Mesenchymal stem cell (in vitro differentiated cells and primary cell): ENCODE data around the gene TJP3.

ENCODE experiments used
- DNase-seq: peaks from one replicate; pipeline ENCODE4 v3.0.0-alpha.2; 2013
- H2AFZ ChIP-seq: one replicate; pipeline ENCODE4 v1.6.1; 2013; ENCODE audit warnings: low read depth, mild to moderate bottlenecking, control low read depth, inconsistent platforms, low read length, moderate library complexity
- H2AK5ac ChIP-seq: 2 replicates; pipeline ENCODE4 v1.6.1; 2013; ENCODE audit warnings: low read length, moderate library complexity, mild to moderate bottlenecking, inconsistent platforms; ENCODE audit not compliant: severe bottlenecking
- H2BK120ac ChIP-seq: one replicate; pipeline ENCODE4 v1.6.1; 2013; ENCODE audit warnings: low read depth, mild to moderate bottlenecking, inconsistent platforms, low read length, moderate library complexity
- H2BK12ac ChIP-seq, 2 experiments: one replicate each; pipeline ENCODE4 v1.6.1; 2013; ENCODE audit warnings: inconsistent platforms in 2 of 2, low read length in 2 of 2, mild to moderate bottlenecking in 2 of 2, moderate library complexity in 2 of 2, control low read depth in 1 of 2
- H2BK15ac ChIP-seq: one replicate; pipeline ENCODE4 v1.6.1; 2013; ENCODE audit warnings: mild to moderate bottlenecking, low read depth, inconsistent platforms; ENCODE audit not compliant: poor library complexity, severe bottlenecking
- H2BK5ac ChIP-seq: 2 replicates; pipeline ENCODE4 v1.6.1; 2013; ENCODE audit warnings: low read depth, mild to moderate bottlenecking, low read length, control low read depth, inconsistent platforms; ENCODE audit not compliant: poor library complexity, severe bottlenecking
- H3K14ac ChIP-seq, 2 experiments: one replicate each; pipeline ENCODE4 v1.6.1; 2013; ENCODE audit warnings: inconsistent platforms in 2 of 2, low read length in 2 of 2, control low read depth in 1 of 2, mild to moderate bottlenecking in 1 of 2, moderate library complexity in 1 of 2
- H3K18ac ChIP-seq, 2 experiments: one replicate each; pipeline ENCODE4 v1.6.1; 2013; ENCODE audit warnings: inconsistent platforms in 2 of 2, low read length in 2 of 2, control low read depth in 1 of 2, low read depth in 1 of 2, mild to moderate bottlenecking in 1 of 2
- H3K23ac ChIP-seq, 2 experiments: one replicate each; pipeline ENCODE4 v1.6.1; 2013; ENCODE audit warnings: inconsistent platforms in 2 of 2, low read length in 2 of 2, mild to moderate bottlenecking in 2 of 2, moderate library complexity in 2 of 2, control low read depth in 1 of 2
- H3K27ac ChIP-seq: 2 replicates; pipeline ENCODE4 v1.5.1; 2013; ENCODE audit warnings: mild to moderate bottlenecking, moderate library complexity, low read length, control low read depth, inconsistent platforms; ENCODE audit not compliant: poor library complexity, severe bottlenecking
- H3K27me3 ChIP-seq, 2 experiments: 2 replicates each; pipeline versions ENCODE4 v1.6.1 to v1.7.0; 2013; ENCODE audit warnings: low read length in 2 of 2, mild to moderate bottlenecking in 2 of 2, moderate library complexity in 2 of 2, control low read depth in 1 of 2, inconsistent platforms in 1 of 2; ENCODE audit not compliant: control insufficient read depth in 1 of 2, insufficient read depth in 1 of 2
- H3K36me3 ChIP-seq, 2 experiments: 2 replicates each; pipeline versions ENCODE4 v1.6.1 to v1.7.0; 2013; ENCODE audit warnings: low read length in 2 of 2, control low read depth in 1 of 2, inconsistent platforms in 1 of 2, low read depth in 1 of 2, mild to moderate bottlenecking in 1 of 2; ENCODE audit not compliant: insufficient read depth in 2 of 2, control insufficient read depth in 1 of 2
- H3K4ac ChIP-seq, 2 experiments: one replicate each; pipeline ENCODE4 v1.6.1; 2013; ENCODE audit warnings: inconsistent platforms in 2 of 2, low read length in 2 of 2, mild to moderate bottlenecking in 2 of 2, moderate library complexity in 2 of 2, control low read depth in 1 of 2, low read depth in 1 of 2
- H3K4me1 ChIP-seq: 2 replicates; pipeline ENCODE4 v1.6.1; 2013; ENCODE audit warnings: low read depth, low read length, control low read depth; ENCODE audit not compliant: control insufficient read depth, insufficient read depth
- H3K4me2 ChIP-seq: 2 replicates; pipeline ENCODE4 v1.6.1; 2013; ENCODE audit warnings: low read length, mild to moderate bottlenecking, inconsistent platforms; ENCODE audit not compliant: poor library complexity, severe bottlenecking
- H3K4me3 ChIP-seq, 2 experiments: 2 replicates each; pipeline versions ENCODE4 v1.5.1 to v1.7.0; 2013; ENCODE audit warnings: low read length in 2 of 2, mild to moderate bottlenecking in 2 of 2, control low read depth in 1 of 2, low read depth in 1 of 2; ENCODE audit not compliant: insufficient read depth in 1 of 2
- H3K79me1 ChIP-seq: replicated peaks from 2 replicates; pipeline ENCODE4 v1.6.1; 2013; ENCODE audit warnings: mild to moderate bottlenecking, control low read depth, low read length, inconsistent platforms; ENCODE audit not compliant: poor library complexity, severe bottlenecking
- H3K9ac ChIP-seq: 2 replicates; pipeline ENCODE4 v1.7.0; 2013; ENCODE audit warnings: mild to moderate bottlenecking, low read length, moderate library complexity
- H3K9me3 ChIP-seq: 2 replicates; pipeline ENCODE4 v1.7.0; 2013; ENCODE audit warnings: mild to moderate bottlenecking, low read length; ENCODE audit not compliant: control insufficient read depth
- H4K8ac ChIP-seq: one replicate; pipeline ENCODE4 v1.6.1; 2013; ENCODE audit warnings: inconsistent platforms, mild to moderate bottlenecking, low read length, moderate library complexity
- H4K91ac ChIP-seq: one replicate; pipeline ENCODE4 v1.6.1; 2013; ENCODE audit warnings: mild to moderate bottlenecking, low read length, inconsistent platforms
- WGBS: methylation state at CpG from one replicate; pipeline ENCODE4 v1.1.7; 2013; ENCODE audit warnings: mixed read lengths; 5-methylcytosine and 5-hydroxymethylcytosine counted together

The TJP3 gene

GRCh38 chr19:3699741-3700241 lies 8.4 kb upstream of the TJP3 start:
- no peak overlapping the region for H2AFZ ChIP-seq
- under 1% methylated on average over 19 of the region's 43 CpGs for WGBS

GRCh38 chr19:3700242-3701032 lies 7.7 kb upstream of the TJP3 start, which contains the start of gene PIP5K1C:
Gene PIP5K1C (minus strand): TSS chr19:3700468. CDS start chr19:3700390, 78 bp downstream.
- peak within 1 kb of the TSS; percentile 86 for H2BK15ac ChIP-seq
- peak within 1 kb of the TSS in 1 of 2 experiments; percentile 63 for H3K23ac ChIP-seq
- peak within 1 kb of the TSS; percentile 96 to 98 for H3K4me3 ChIP-seq
- H3K14ac ChIP-seq: peak within 1 kb of the TSS; percentile 49 to 100
- H2BK120ac ChIP-seq: peak within 1 kb of the TSS; percentile 81
- H3K36me3 ChIP-seq: peaks cover 0 to 26% of the 10 kb centered on the region in 2 experiments
- H3K9ac ChIP-seq: peak within 1 kb of the TSS; percentile 92
- H3K4me1 ChIP-seq: peaks cover 32% of the 10 kb centered on the region
- H3K27me3 ChIP-seq: no peaks in the 10 kb centered on the region
- peak within 1 kb of the TSS in 1 of 2 experiments; percentile 85 for H2BK12ac ChIP-seq
- peak within 1 kb of the TSS; percentile 80 to 98 for H3K18ac ChIP-seq
- H2BK5ac ChIP-seq: peak within 1 kb of the TSS; percentile 63
- peak within 1 kb of the TSS; percentile 66 for H4K8ac ChIP-seq
- peak within 1 kb of the TSS; percentile 25 for H4K91ac ChIP-seq
- H3K27ac ChIP-seq: peak within 1 kb of the TSS; percentile 69
- WGBS: 6% methylated on average over 81 of the region's 82 CpGs
- no peaks in the 10 kb centered on the region for H3K79me1 ChIP-seq
- H3K9me3 ChIP-seq: no peaks in the 10 kb centered on the region
- H2AK5ac ChIP-seq: no peak within 1 kb of the TSS
- H3K4me2 ChIP-seq: peak within 1 kb of the TSS; percentile 99
- peak within 1 kb of the TSS; percentile 82 to 97 for H3K4ac ChIP-seq
- DNase-seq: peak; percentile 79
- H2AFZ ChIP-seq: no peak within 1 kb of the TSS

More at GRCh38 chr19:3699741-3700241, 8.4 kb upstream of the TJP3 start:
- peaks cover 0 to 33% of the 10 kb centered on the region in 2 experiments for H3K36me3 ChIP-seq
- H4K91ac ChIP-seq: peak overlapping the region; percentile 14
- H3K18ac ChIP-seq: peak overlapping the region; percentile 80 to 98
- DNase-seq: no peak
- peaks cover 35% of the 10 kb centered on the region for H3K4me1 ChIP-seq
- peak overlapping the region in 1 of 2 experiments; percentile 85 for H2BK12ac ChIP-seq
- H3K23ac ChIP-seq: peak overlapping the region in 1 of 2 experiments; percentile 63
- H3K27me3 ChIP-seq: no peaks in the 10 kb centered on the region
- H3K4me3 ChIP-seq: peak overlapping the region; percentile 96 to 98
- peak overlapping the region; percentile 63 for H2BK5ac ChIP-seq
- H3K4ac ChIP-seq: peak overlapping the region; percentile 82 to 97
- H2BK15ac ChIP-seq: peak overlapping the region; percentile 86
- H3K79me1 ChIP-seq: no peaks in the 10 kb centered on the region
- peak overlapping the region; percentile 99 for H3K4me2 ChIP-seq
- H2AK5ac ChIP-seq: no peak overlapping the region
- H3K27ac ChIP-seq: peak overlapping the region; percentile 69
- peak overlapping the region; percentile 92 for H3K9ac ChIP-seq
- no peaks in the 10 kb centered on the region for H3K9me3 ChIP-seq
- H2BK120ac ChIP-seq: peak overlapping the region; percentile 81
- peak overlapping the region; percentile 49 to 100 for H3K14ac ChIP-seq
- peak overlapping the region; percentile 66 for H4K8ac ChIP-seq

- no peak overlapping the region for H3K4me2 ChIP-seq
- no peak overlapping the region for H3K9ac ChIP-seq
- no peak overlapping the region for H3K4ac ChIP-seq
- H3K4me1 ChIP-seq: peaks cover 27% of the 10 kb centered on the region
- H4K91ac ChIP-seq: no peak overlapping the region
- no peak overlapping the region for H2BK5ac ChIP-seq
- H3K4me3 ChIP-seq: no peak overlapping the region
- DNase-seq: no peak
- peaks cover 0 to 19% of the 10 kb centered on the region in 2 experiments for H3K36me3 ChIP-seq
- no peak overlapping the region for H3K27ac ChIP-seq
- no peak overlapping the region for H2BK15ac ChIP-seq
- 17% methylated on average over 1 of the region's 1 CpG for WGBS
- no peak overlapping the region for H3K23ac ChIP-seq
- no peak overlapping the region for H3K18ac ChIP-seq
- H2AK5ac ChIP-seq: no peak overlapping the region
- no peak overlapping the region for H2BK12ac ChIP-seq
- no peak overlapping the region for H2BK120ac ChIP-seq
- no peaks in the 10 kb centered on the region for H3K9me3 ChIP-seq
- no peak overlapping the region for H4K8ac ChIP-seq
- H3K14ac ChIP-seq: no peak overlapping the region
- no peak overlapping the region for H2AFZ ChIP-seq
- no peaks in the 10 kb centered on the region for H3K27me3 ChIP-seq
- H3K79me1 ChIP-seq: no peaks in the 10 kb centered on the region
These were observed 7.0 kb upstream of the TJP3 start for GRCh38 chr19:3701200-3701599.

GRCh38 chr19:3707868-3708206 lies 347 bp upstream of the TJP3 start:
- H4K8ac ChIP-seq: no peak overlapping the region
- DNase-seq: no peak
- WGBS: 92% methylated on average over 12 of the region's 12 CpGs
- no peak overlapping the region for H2BK120ac ChIP-seq
- peak overlapping the region in 1 of 2 experiments; percentile 6 for H3K14ac ChIP-seq
- no peaks in the 10 kb centered on the region for H3K9me3 ChIP-seq
- no peak overlapping the region for H3K18ac ChIP-seq
- no peak overlapping the region for H2BK12ac ChIP-seq
- no peak overlapping the region for H3K27ac ChIP-seq
- H3K4me2 ChIP-seq: no peak overlapping the region
- no peak overlapping the region for H2BK15ac ChIP-seq
- no peak overlapping the region for H2AFZ ChIP-seq
- H3K4ac ChIP-seq: no peak overlapping the region
- peaks cover 18 to 36% of the 10 kb centered on the region in 2 experiments for H3K27me3 ChIP-seq
- peaks cover 12% of the 10 kb centered on the region for H3K4me1 ChIP-seq
- H3K9ac ChIP-seq: no peak overlapping the region
- H2AK5ac ChIP-seq: peak overlapping the region; percentile 7
- no peaks in the 10 kb centered on the region for H3K36me3 ChIP-seq
- no peak overlapping the region for H3K4me3 ChIP-seq
- H3K79me1 ChIP-seq: no peaks in the 10 kb centered on the region
- no peak overlapping the region for H4K91ac ChIP-seq
- no peak overlapping the region for H3K23ac ChIP-seq
- H2BK5ac ChIP-seq: no peak overlapping the region
